Left lung (tissue), 10 donors: ENCODE results near the gene PIGS. TPM values are rescaled to one million over a fixed set of nuclear protein-coding genes. Genes with fewer than 3 reads are reported as not detected.

Experiments
- ATAC-seq: fragments of 200-7000 bp; cut with Tn5 transposase; one replicate; pipeline ENCODE4 v1.9.1; 2020; ENCODE audit warnings: moderate library complexity
- DNase-seq, 4 donors: peaks; one replicate each; pipeline ENCODE4 v3.0.0-alpha.2; 2013 to 2020
- H3K27ac ChIP-seq, 2 donors: fragments of 200-600 bp; sonication (generic) in 1 of 2; one replicate each; pipeline versions ENCODE4 v1.5.0 to v1.8.0; 2020 to 2021
- H3K27me3 ChIP-seq, 2 donors: fragments of 200-600 bp; sonication (generic) in 1 of 2; one replicate each; pipeline versions ENCODE4 v1.5.0 to v1.8.0; 2020 to 2021
- H3K36me3 ChIP-seq, 2 donors: fragments of 200-600 bp; sonication (generic) in 1 of 2; one replicate each; pipeline versions ENCODE4 v1.5.0 to v1.8.0; 2020 to 2021
- H3K4me1 ChIP-seq, 2 donors: fragments of 200-600 bp; one replicate each; pipeline ENCODE4 v1.8.0; 2021
- H3K4me3 ChIP-seq, 2 donors: fragments of 200-600 bp; sonication (generic) in 1 of 2; one replicate each; pipeline versions ENCODE4 v1.5.0 to v1.8.0; 2020 to 2021; ENCODE audit warnings: mild to moderate bottlenecking in 1 of 2
- H3K9me3 ChIP-seq, 2 donors: fragments of 200-600 bp; sonication (generic) in 1 of 2; one replicate each; pipeline versions ENCODE4 v1.5.0 to v1.8.0; 2020 to 2021
- intact Hi-C, 2 donors: fragments of 100-400 bp; cut with DNase I; formaldehyde crosslinking; loops; one replicate each; pipeline versions ENCODE4 v1.11.2 to v1.14.2; 2022
- polyA plus RNA-seq, 6 donors: library from polyadenylated mRNA; unstranded; fragments of 120-200 nt; gene quantifications; one replicate each; pipeline ENCODE4 v1.2.1, GENCODE V29; 2013; ENCODE audit not compliant: insufficient read length in 6 of 6
- total RNA-seq, 2 donors: library from RNA; stranded (reverse); fragmentation: NEBNext Ultra II Directional; extraction: Animal tissue kit (Norgen Biotek cat#: 25700); gene quantifications; one replicate each; pipeline ENCODE4 v1.2.1, GENCODE V29; 2021
- TF ChIP-seq, protein P1 (sequence below), 2 donors: fragments of 200-600 bp; sonication (generic) in 1 of 2; IDR thresholded peaks; one replicate each; pipeline versions ENCODE4 v1.5.0 to v1.8.0; 2021; ENCODE audit warnings: antibody characterized with exemption in 2 of 2
- donor health status: DM: no; HTN: yes; CAD: no.
- donor health status: DM: no; HTN: no; CAD: no.

PIGS gene
- total and polyA plus RNA-seq, 8 donors, result 57.9 to 66.6 (median 63.1) TPM

DNA sequence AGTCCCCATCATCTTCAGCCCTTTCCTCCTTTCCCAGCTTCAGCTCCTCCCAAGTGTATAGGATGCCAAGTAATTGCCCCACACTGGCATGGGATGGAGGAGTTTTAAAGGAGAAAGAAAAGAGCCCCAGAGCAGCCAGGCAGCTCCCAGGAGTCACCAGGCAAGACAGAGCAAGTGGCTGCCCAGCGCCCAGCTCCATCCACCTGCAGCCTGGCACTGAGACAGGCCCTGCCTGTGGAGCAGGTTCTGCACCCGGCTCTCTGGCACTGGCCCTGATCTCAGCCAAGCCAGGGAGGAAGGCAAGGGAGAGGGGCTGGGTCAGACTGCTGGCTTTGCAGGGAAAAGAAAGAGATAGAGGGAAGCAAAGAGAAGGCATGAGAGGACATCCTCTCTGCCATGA, 43.5 kb downstream of the PIGS start:
- Histone ChIP-seq H3K4me3 (no peak overlapping the region), H3K36me3 (no peaks in the 10 kb centered on the region), H3K9me3 (no peaks in the 10 kb centered on the region), H3K4me1 (no peaks in the 10 kb centered on the region), H3K27ac (peak overlapping the region; percentile 33 to 45), H3K27me3 (no peaks in the 10 kb centered on the region)
- peak in 2 of 4 donors; percentile 75 to 86 for DNase-seq
- TF ChIP-seq, protein P1, sequence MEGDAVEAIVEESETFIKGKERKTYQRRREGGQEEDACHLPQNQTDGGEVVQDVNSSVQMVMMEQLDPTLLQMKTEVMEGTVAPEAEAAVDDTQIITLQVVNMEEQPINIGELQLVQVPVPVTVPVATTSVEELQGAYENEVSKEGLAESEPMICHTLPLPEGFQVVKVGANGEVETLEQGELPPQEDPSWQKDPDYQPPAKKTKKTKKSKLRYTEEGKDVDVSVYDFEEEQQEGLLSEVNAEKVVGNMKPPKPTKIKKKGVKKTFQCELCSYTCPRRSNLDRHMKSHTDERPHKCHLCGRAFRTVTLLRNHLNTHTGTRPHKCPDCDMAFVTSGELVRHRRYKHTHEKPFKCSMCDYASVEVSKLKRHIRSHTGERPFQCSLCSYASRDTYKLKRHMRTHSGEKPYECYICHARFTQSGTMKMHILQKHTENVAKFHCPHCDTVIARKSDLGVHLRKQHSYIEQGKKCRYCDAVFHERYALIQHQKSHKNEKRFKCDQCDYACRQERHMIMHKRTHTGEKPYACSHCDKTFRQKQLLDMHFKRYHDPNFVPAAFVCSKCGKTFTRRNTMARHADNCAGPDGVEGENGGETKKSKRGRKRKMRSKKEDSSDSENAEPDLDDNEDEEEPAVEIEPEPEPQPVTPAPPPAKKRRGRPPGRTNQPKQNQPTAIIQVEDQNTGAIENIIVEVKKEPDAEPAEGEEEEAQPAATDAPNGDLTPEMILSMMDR (IDR thresholded peaks at IDR 0.05), result no peak
- ATAC-seq, result peak; percentile 69
- intact Hi-C loops, result no loop called here

- ATAC-seq (no peak), DNase-seq (no peak)
- H3K9me3 ChIP-seq, result no peaks in the 10 kb centered on the region
- H3K4me3 ChIP-seq, result no peak overlapping the region
- intact Hi-C loops, result no loop called here
- peak overlapping the region; percentile 33 to 45 for H3K27ac ChIP-seq
- TF ChIP-seq, protein P1 (IDR thresholded peaks at IDR 0.05), result no peak
- no peaks in the 10 kb centered on the region for H3K27me3 ChIP-seq
- H3K36me3 ChIP-seq, result no peaks in the 10 kb centered on the region
- H3K4me1 ChIP-seq, result no peaks in the 10 kb centered on the region
These were observed 44.1 kb downstream of the PIGS start for GRCh38 chr17:28527181-28527681.

DNA sequence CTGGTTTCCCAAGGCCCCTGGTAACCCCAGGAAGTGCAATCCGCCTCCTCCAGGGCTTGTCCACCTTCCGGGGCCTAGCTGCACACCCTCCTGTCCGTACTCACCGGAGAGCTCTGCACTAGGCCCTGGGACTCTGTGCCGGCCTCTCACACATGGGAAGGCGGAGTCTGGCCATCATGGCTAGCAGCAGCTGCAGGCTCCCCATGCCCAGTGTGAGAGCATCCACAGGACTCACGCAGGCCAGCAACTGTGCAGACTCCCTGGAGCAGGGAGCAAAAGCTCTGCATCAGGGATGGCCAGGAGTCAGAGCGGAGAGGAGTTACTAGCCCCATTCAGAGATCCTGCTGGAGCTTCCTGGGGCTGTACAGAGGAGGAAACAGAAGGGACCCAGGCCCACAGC, 44.9 kb downstream of the PIGS start:
- no peak for DNase-seq
- no peak overlapping the region for H3K27ac ChIP-seq
- no peaks in the 10 kb centered on the region for H3K4me1 ChIP-seq
- no peak for ATAC-seq
- H3K36me3 ChIP-seq, result no peaks in the 10 kb centered on the region
- no peak overlapping the region for H3K4me3 ChIP-seq
- no peaks in the 10 kb centered on the region for H3K27me3 ChIP-seq
- TF ChIP-seq, protein P1 (IDR thresholded peaks at IDR 0.05), result no peak
- intact Hi-C loops, result no loop called here
- H3K9me3 ChIP-seq, result no peaks in the 10 kb centered on the region

DNA sequence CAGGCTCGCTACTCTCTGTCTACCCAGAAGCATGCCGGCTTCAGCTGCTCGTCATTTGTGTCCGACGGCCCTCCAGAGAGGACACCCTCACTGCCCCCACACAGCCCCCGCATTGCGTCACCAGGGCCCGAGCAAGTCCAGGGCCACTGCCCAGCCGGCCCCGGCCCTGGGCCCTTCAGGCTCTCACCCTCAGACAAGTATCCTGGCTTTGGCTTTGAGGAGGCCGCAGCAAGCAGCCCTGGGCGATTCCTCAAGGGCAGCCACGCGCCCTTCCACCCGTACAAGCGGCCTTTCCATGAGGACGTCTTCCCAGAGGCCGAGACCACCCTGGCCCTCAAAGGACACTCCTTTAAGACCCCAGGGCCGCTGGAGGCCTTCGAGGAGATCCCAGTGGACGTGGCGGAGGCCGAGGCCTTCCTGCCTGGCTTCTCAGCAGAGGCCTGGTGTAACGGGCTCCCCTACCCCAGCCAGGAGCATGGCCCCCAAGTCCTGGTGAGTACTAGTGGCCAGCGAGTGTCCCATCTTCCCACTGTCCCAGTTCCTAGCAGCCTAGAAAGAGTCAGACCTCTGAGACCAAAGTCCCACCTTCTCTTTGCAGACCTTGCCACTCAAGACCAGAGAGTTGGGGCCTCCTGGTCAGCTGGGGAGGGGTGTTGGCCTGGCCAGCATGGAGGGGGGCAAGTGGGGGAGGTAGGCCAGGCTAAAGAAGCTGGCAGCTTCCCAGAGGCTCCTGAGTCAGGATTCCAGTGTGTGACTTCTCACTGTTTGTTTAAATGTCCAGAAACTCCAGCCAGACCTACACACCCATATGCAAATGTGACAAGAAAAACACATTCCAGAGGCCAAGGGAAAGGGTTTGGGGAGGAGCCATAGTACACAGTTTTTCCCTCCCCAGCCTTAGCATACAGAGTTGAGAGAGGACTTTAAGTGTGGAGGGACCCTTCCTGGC, 46.6 kb downstream of the PIGS start:
- H3K4me3 ChIP-seq, result no peak overlapping the region
- no peaks in the 10 kb centered on the region for H3K27me3 ChIP-seq
- no peaks in the 10 kb centered on the region for H3K36me3 ChIP-seq
- H3K27ac ChIP-seq, result peak overlapping the region; percentile 42 to 65
- no peaks in the 10 kb centered on the region for H3K9me3 ChIP-seq
- intact Hi-C loops, result no loop called here
- TF ChIP-seq, protein P1 (IDR thresholded peaks at IDR 0.05), result no peak
- ATAC-seq (peak; percentile 78), DNase-seq (peak; percentile 16 to 80 (median 75))
- H3K4me1 ChIP-seq, result no peaks in the 10 kb centered on the region

- Histone ChIP-seq H3K27ac (no peak overlapping the region), H3K27me3 (no peaks in the 10 kb centered on the region), H3K36me3 (no peaks in the 10 kb centered on the region), H3K4me3 (no peak overlapping the region), H3K9me3 (no peaks in the 10 kb centered on the region), H3K4me1 (no peaks in the 10 kb centered on the region)
- TF ChIP-seq, protein P1 (IDR thresholded peaks at IDR 0.05), result no peak
- intact Hi-C loops, result no loop called here
- no peak for ATAC-seq
- peak in 1 of 4 donors; percentile 75 for DNase-seq
These were observed 47.4 kb downstream of the PIGS start for GRCh38 chr17:28523876-28524275.
